ENCODE data around the gene CADM1. TPM values are rescaled to one million over a fixed set of nuclear protein-coding genes. Genes with fewer than 3 reads are reported as not detected.

The CADM1 gene
- total and polyA plus RNA-seq, 9 of the 15 experiments (the other 6 are each of a cell fraction or from before 2014, with no cell fraction given): 0.42 TPM; not detected in 8

GRCh38 chr11:115144014-115144413 lies 360.2 kb downstream of the CADM1 start:
- Histone ChIP-seq H3K9ac (ENCODE audit: insufficient read depth in 1 of 2, low read depth in 2 of 2, low read length in 2 of 2) (no peak overlapping the region), H3K4me3 (no peak overlapping the region), H3K4me1 (replicated peaks in 1 of 2; ENCODE audit: control insufficient read depth in 2 of 2, insufficient read depth in 2 of 2, low read length in 2 of 2) (no peaks in the 10 kb centered on the region), H3K4me2 (ENCODE audit: insufficient read depth, low read length) (no peak overlapping the region), H3K27ac (ENCODE audit: extremely low read depth, low read depth, low read length) (no peak overlapping the region), H3K79me2 (ENCODE audit: control insufficient read depth, insufficient read depth, low read length) (no peaks in the 10 kb centered on the region), H3K9me3 (replicated peaks; ENCODE audit: control insufficient read depth, insufficient read depth, low read depth, low read length) (no peaks in the 10 kb centered on the region), H3K36me3 (ENCODE audit: control insufficient read depth, insufficient read depth, low read length) (no peaks in the 10 kb centered on the region), H4K20me1 (replicated peaks; ENCODE audit: control insufficient read depth, insufficient read depth, low read length) (no peaks in the 10 kb centered on the region), H3K27me3 (ENCODE audit: control insufficient read depth in 2 of 2, insufficient read depth in 2 of 2, low read length in 2 of 2) (no peaks in the 10 kb centered on the region; a peak in 1 of 5 replicates), H3K9me1 (ENCODE audit: control insufficient read depth, insufficient read depth, low read length) (peaks cover 2% of the 10 kb centered on the region), H2AFZ (ENCODE audit: low read depth, low read length) (no peak overlapping the region)
- in situ Hi-C loops (cut with MboI): no loop called here
- CTCF ChIA-PET (ENCODE audit: low intra/inter-chr PET ratio): no interaction called here
- no peak for FAIRE-seq
- WGBS (ENCODE audit: insufficient coverage, low coverage, missing lambda C conversion rate): 5% methylated on average over 5 of the region's 5 CpGs
- no TSS peak for BruUV-seq (replicated peaks)
- DNase-seq (ENCODE audit: extremely low read depth in 1 of 4, low spot score in 3 of 4): no peak
- intact Hi-C loops (cut with micrococcal nuclease): no loop called here
- no peak for ATAC-seq
- POLR2A ChIA-PET: no interaction called here
- TF ChIP-seq SPI1 (IDR thresholded peaks at IDR 0.05; ENCODE audit: borderline replicate concordance, low read depth, low read length) (no peak), MTA2 (IDR thresholded peaks at IDR 0.05; ENCODE audit: low read depth) (no peak), HDAC6 (IDR thresholded peaks at IDR 0.05; ENCODE audit: low read depth, low read length) (no peak), GTF2F1 (IDR thresholded peaks at IDR 0.05; ENCODE audit: low read depth, low read length) (no peak), CREBBP (IDR thresholded peaks at IDR 0.05; ENCODE audit: low read depth, low read length) (no peak), SMARCA5 (IDR thresholded peaks at IDR 0.05) (no peak), NCOA4 (IDR thresholded peaks at IDR 0.05; ENCODE audit: partially characterized antibody) (no peak)

Measured in K562 (cell line).